Astrocyte (in vitro differentiated cells and primary cell): Measurements from ENCODE around the gene ZNF273. TPM values are rescaled to one million over a fixed set of nuclear protein-coding genes. Genes with fewer than 3 reads are reported as not detected.

Experiments
- DNase-seq: peaks from one replicate; pipeline ENCODE4 v3.0.0-alpha.2; 2010; ENCODE audit warnings: low read depth
- FAIRE-seq: peaks from 2 replicates; lab custom pipeline; 2011; peaks lifted over from hg19 to GRCh38; lab: Jason Lieb, UNC
- H2AFZ ChIP-seq: 2 replicates; pipeline ENCODE4 v1.6.0; 2012; ENCODE audit warnings: low read depth, low read length, inconsistent platforms
- H3K27ac ChIP-seq: 2 replicates; pipeline ENCODE4 v1.5.1; 2011; ENCODE audit warnings: low read depth, low read length, inconsistent platforms
- H3K27me3 ChIP-seq: 2 replicates; pipeline ENCODE4 v1.6.0; 2011; ENCODE audit warnings: low read length, inconsistent platforms; ENCODE audit not compliant: insufficient read depth
- H3K36me3 ChIP-seq: 2 replicates; pipeline ENCODE4 v1.5.1; 2011; ENCODE audit warnings: low read length, inconsistent platforms; ENCODE audit not compliant: insufficient read depth
- H3K4me1 ChIP-seq: 2 replicates; pipeline ENCODE4 v1.5.1; 2011; ENCODE audit warnings: low read length, inconsistent platforms; ENCODE audit not compliant: insufficient read depth
- H3K4me2 ChIP-seq: 2 replicates; pipeline ENCODE4 v1.6.0; 2012; ENCODE audit warnings: low read length, inconsistent platforms
- H3K4me3 ChIP-seq: 2 replicates; pipeline ENCODE4 v1.5.1; 2011; ENCODE audit warnings: low read depth, mild to moderate bottlenecking, low read length, inconsistent platforms; ENCODE audit not compliant: insufficient read depth
- H3K79me2 ChIP-seq: 2 replicates; pipeline ENCODE4 v1.6.0; 2012; ENCODE audit warnings: mild to moderate bottlenecking, low read length, inconsistent platforms; ENCODE audit not compliant: insufficient read depth
- H3K9ac ChIP-seq: 2 replicates; pipeline ENCODE4 v1.6.0; 2012; ENCODE audit warnings: mild to moderate bottlenecking, low read length, inconsistent platforms
- H3K9me3 ChIP-seq: 2 replicates; pipeline ENCODE4 v1.5.1; 2012; ENCODE audit warnings: low read depth, mild to moderate bottlenecking, low read length, inconsistent platforms; ENCODE audit not compliant: insufficient read depth
- H4K20me1 ChIP-seq: 2 replicates; pipeline ENCODE4 v1.6.0; 2012; ENCODE audit warnings: low read length, inconsistent platforms; ENCODE audit not compliant: insufficient read depth
- H3K27ac Mint-ChIP-seq: one replicate; pipeline ENCODE4 v1.8.0; 2021; ENCODE audit warnings: mild to moderate bottlenecking, mixed read lengths; ENCODE audit not compliant: unreplicated experiment
- H3K27me3 Mint-ChIP-seq: one replicate; pipeline ENCODE4 v1.8.0; 2021; ENCODE audit warnings: low read depth, mixed read lengths; ENCODE audit not compliant: unreplicated experiment
- H3K36me3 Mint-ChIP-seq: one replicate; pipeline ENCODE4 v1.8.0; 2021; ENCODE audit warnings: low read depth, mixed read lengths; ENCODE audit not compliant: unreplicated experiment
- H3K4me1 Mint-ChIP-seq: one replicate; pipeline ENCODE4 v1.8.0; 2021; ENCODE audit warnings: low read depth, mixed read lengths; ENCODE audit not compliant: unreplicated experiment
- H3K4me3 Mint-ChIP-seq: one replicate; pipeline ENCODE4 v1.8.0; 2021; ENCODE audit warnings: mild to moderate bottlenecking, moderate library complexity, mixed read lengths; ENCODE audit not compliant: unreplicated experiment
- H3K9me3 Mint-ChIP-seq: one replicate; pipeline ENCODE4 v1.8.0; 2021; ENCODE audit warnings: mild to moderate bottlenecking, mixed read lengths; ENCODE audit not compliant: unreplicated experiment
- EZH2 ChIP-seq: IDR thresholded peaks from 2 replicates; pipeline ENCODE4 v1.6.1; 2012; ENCODE audit warnings: mild to moderate bottlenecking, low read length, inconsistent platforms; ENCODE audit not compliant: insufficient read depth
- total RNA-seq: library from RNA; stranded (reverse); gene quantifications from 2 replicates; pipeline ENCODE4 v1.2.1, GENCODE V29; 2021
- TF ChIP-seq, protein P1 (sequence below): IDR thresholded peaks from 2 replicates; pipeline ENCODE4 v1.5.1; 2011; ENCODE audit warnings: low read depth, mild to moderate bottlenecking, inconsistent platforms, low read length, moderate library complexity; ENCODE audit not compliant: insufficient read depth

The ZNF273 gene
- total RNA-seq, 1 donor from 2014 or later: 5.0 TPM

DNA sequence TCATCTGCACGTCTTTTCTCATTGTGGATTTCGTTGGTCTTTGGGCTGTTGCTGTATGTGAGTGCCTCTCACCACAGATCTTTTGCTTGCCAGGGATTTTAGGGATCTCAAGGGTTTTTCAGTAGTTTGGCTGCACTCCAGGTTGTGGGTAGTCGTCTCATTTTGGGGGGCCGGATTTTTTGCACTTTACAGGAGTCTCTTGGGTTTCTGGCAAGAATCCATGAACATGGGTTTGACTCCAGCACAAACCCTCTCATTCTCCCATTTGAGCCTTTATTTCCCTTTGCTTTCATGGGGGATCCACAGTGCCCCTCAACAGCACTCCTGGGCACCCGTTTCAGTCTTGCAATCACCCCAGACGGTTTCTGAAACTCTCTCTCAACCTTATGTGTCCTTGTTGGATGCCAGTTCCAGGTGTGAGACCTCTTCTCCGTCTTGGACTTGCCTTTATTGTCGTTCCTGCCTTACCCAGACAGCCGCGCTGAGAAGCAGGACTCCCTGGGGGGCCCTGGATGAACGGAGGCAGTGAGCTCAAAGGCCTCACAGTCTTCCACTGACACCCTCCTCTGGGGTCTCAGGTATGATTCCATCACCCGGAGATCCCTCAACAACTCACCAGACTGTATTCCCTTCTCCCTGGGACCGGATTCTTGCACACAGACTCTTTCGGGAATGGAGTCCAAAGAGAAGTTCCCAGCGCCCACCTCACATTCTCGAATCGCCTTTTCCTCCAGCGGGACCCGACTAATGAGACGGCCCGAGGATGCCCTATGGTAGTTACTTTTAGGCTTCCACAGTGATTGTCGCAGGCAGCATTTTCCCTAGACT is 18.8 kb upstream of the ZNF273 start:
- Mint-ChIP-seq H3K9me3 (peaks cover 30% of the 10 kb centered on the region), H3K4me3 (no peak overlapping the region), H3K27ac (no peak overlapping the region), H3K27me3 (peaks cover 59% of the 10 kb centered on the region), H3K4me1 (no peaks in the 10 kb centered on the region), H3K36me3 (no peaks in the 10 kb centered on the region)
- Histone ChIP-seq H3K36me3 (no peaks in the 10 kb centered on the region), H3K4me1 (peaks cover 2% of the 10 kb centered on the region), H3K9ac (no peak overlapping the region), H3K27ac (no peak overlapping the region), H3K4me2 (no peak overlapping the region), H3K79me2 (no peaks in the 10 kb centered on the region), H3K27me3 (peaks cover 4% of the 10 kb centered on the region), H4K20me1 (no peaks in the 10 kb centered on the region), H3K9me3 (peaks cover 14% of the 10 kb centered on the region), H2AFZ (no peak overlapping the region), H3K4me3 (no peak overlapping the region)
- DNase-seq (no peak), FAIRE-seq (no peak)
- no peak for TF ChIP-seq EZH2
- TF ChIP-seq, protein P1, sequence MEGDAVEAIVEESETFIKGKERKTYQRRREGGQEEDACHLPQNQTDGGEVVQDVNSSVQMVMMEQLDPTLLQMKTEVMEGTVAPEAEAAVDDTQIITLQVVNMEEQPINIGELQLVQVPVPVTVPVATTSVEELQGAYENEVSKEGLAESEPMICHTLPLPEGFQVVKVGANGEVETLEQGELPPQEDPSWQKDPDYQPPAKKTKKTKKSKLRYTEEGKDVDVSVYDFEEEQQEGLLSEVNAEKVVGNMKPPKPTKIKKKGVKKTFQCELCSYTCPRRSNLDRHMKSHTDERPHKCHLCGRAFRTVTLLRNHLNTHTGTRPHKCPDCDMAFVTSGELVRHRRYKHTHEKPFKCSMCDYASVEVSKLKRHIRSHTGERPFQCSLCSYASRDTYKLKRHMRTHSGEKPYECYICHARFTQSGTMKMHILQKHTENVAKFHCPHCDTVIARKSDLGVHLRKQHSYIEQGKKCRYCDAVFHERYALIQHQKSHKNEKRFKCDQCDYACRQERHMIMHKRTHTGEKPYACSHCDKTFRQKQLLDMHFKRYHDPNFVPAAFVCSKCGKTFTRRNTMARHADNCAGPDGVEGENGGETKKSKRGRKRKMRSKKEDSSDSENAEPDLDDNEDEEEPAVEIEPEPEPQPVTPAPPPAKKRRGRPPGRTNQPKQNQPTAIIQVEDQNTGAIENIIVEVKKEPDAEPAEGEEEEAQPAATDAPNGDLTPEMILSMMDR: no peak

DNA sequence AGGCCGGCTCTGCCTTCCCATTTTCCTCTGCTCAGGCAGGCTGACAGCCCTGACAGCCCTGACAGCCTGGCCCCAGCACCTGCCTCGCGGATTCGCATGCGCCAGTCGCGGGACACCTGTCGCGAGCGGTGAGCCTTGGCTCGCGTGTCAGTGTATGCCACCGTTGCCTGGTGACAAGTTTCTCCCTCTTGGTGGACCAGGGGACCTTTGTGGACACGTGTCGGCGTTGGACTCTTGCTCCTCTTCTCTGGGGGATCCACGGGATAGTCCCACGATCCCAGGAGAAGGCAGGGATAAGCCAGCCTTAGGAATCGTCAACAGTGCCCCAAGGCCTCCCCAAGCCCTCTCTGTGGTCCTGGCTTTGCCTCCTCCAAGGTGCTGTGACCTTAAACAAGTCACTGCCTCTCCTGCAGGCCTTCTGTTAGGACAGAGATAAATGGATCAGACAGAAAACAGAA is 18.1 kb upstream of the ZNF273 start:
- Histone ChIP-seq H3K27me3 (peaks cover 10% of the 10 kb centered on the region), H4K20me1 (no peaks in the 10 kb centered on the region), H3K9me3 (peaks cover 14% of the 10 kb centered on the region), H3K79me2 (no peaks in the 10 kb centered on the region), H3K27ac (no peak overlapping the region), H3K4me3 (no peak overlapping the region), H3K4me1 (peaks cover 2% of the 10 kb centered on the region), H3K4me2 (no peak overlapping the region), H3K36me3 (no peaks in the 10 kb centered on the region), H2AFZ (no peak overlapping the region), H3K9ac (no peak overlapping the region)
- TF ChIP-seq, protein P1: no peak
- TF ChIP-seq EZH2: no peak
- H3K4me3 Mint-ChIP-seq: no peak overlapping the region
- H3K4me1 Mint-ChIP-seq: no peaks in the 10 kb centered on the region
- H3K36me3 Mint-ChIP-seq: no peaks in the 10 kb centered on the region
- no peak for FAIRE-seq
- H3K27me3 Mint-ChIP-seq: peaks cover 63% of the 10 kb centered on the region
- H3K27ac Mint-ChIP-seq: no peak overlapping the region
- peaks cover 30% of the 10 kb centered on the region for H3K9me3 Mint-ChIP-seq
- no peak for DNase-seq
